ENCODE results near the gene PMCH.
"Not testable (repeated sequence)": the region's sequence is repeated elsewhere in the genome, so short reads cannot be mapped to it uniquely, and the experiment has no call there.

Gene PMCH, protein sequence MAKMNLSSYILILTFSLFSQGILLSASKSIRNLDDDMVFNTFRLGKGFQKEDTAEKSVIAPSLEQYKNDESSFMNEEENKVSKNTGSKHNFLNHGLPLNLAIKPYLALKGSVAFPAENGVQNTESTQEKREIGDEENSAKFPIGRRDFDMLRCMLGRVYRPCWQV

GRCh38 chr12:102197789-102198188 lies at the start of gene PMCH:
TSS of gene PMCH (minus strand) at chr12:102197833. CDS start at chr12:102197770, 63 bp downstream.
- no peak for DNase-seq

DNA sequence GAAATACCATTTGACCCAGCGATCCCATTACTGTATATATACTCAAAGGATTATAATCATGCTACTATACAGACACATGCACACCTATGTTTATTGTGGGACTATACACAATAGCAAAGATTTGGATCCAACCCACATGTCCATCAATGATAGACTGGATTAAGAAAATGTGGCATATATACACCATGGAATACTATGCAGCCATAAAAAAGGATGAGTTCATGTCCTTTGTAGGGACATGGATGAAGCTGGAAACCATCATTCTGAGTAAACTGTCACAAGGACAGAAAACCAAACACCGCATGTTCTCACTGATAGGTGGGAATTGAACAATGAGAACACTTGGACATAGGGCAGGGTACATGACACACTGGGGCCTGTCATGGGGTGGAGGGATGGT lies 43.2 kb upstream of the PMCH start:
- not testable (repeated sequence) for DNase-seq

- DNase-seq: no peak
These were observed 37.0 kb upstream of the PMCH start for GRCh38 chr12:102234599-102234998.

GRCh38 chr12:102232446-102232845 lies 34.8 kb upstream of the PMCH start:
- DNase-seq: no peak

- no peak for DNase-seq
These were observed 34.4 kb upstream of the PMCH start for GRCh38 chr12:102232036-102232435.

DNA sequence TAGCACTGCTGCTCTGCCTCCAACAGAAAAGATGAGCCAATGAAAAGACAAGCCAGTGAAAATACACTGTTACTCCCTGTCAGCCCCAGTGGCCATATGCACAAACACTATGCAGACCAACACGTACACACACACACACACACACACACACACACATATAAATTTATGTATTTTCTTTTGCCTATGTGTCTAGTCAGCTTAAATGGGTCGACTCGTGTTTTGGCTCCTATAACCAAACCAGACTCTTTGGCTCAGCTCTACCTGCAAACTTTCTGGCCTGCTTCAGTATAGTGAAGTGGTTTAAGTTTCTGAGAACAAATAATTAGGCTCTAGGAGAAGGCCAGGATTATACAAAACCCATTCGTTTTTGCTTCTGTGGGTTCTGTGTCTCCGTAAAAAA lies 30.3 kb upstream of the PMCH start:
- no peak for DNase-seq

GRCh38 chr12:102220736-102221135 lies 23.1 kb upstream of the PMCH start:
- no peak for DNase-seq

DNA sequence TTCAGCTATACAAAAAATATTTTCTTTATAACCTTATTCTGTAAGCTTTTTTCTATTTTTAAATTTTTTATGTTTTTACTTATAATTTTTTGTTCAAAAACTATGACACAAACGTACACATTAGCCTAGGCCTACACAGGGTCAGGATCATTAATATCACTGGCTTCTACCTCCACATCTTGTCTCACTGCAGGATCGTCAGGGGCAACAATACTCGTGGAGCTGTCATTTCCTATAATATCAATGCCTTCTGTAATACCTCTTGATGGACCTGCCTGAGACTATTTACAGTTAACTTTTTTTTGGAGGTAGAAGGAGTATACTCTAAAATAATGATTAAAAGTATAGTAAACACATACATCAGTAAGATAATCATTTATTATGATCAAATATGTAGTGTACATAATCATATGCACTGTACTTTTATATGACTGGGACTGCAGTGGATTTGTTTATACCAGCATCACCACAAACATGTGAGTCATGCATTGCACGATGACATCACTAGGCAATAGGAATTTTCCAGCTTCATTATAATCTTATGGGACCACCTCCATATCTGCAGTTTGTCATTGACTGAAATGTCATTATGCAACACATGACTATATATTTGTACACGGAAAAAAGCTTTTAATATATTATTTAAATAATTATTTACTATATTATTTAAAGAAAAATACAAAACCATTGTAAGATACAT lies 18.5 kb upstream of the PMCH start:
- DNase-seq: no peak

GRCh38 chr12:102204025-102204424 lies 6.4 kb upstream of the PMCH start:
- no peak for DNase-seq

DNA sequence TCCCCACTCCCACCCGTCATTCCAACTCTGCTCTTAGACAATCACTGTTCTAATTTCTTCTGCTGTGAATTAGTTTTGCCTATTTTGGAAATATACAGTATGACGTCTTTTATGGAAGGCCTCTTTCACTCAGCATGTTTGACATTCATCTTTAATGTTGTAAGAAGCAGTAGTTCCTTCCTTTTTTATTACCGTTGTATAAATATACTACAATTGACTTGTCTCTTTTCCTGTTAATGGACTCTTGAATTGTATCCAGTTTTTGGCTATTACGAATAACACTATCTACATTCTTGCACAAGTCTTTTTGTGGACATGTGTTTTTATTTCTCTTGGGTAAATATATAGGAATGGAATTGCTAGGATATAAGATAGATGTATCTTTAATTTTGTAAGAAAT lies 4.9 kb upstream of the PMCH start:
- DNase-seq: no peak

GRCh38 chr12:102201436-102202061 lies 3.9 kb upstream of the PMCH start:
- no peak for DNase-seq

GRCh38 chr12:102195826-102196225 lies 1.8 kb downstream of the PMCH start:
- no peak for DNase-seq

- DNase-seq: no peak
These were observed 15.0 kb downstream of the PMCH start for GRCh38 chr12:102182635-102183034.

DNA sequence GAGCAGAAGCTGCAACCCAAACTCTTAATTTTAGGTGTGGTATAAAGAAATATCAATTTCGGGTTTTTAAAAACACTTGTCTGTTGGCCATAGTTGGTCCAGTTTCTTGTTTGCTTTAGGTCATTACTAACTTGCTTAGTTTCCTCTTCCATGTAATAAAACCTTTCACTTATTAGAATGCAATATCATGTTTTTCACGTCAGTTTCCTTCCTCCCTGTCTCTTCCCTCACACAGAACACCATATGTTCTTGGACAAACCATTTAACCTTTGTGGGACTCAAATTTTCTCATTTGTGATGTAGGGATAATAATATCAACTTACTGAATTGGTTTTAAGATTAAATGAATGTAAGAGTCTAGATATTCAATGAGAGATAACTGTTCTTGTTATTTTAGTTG lies 22.9 kb downstream of the PMCH start:
- DNase-seq: no peak

DNA sequence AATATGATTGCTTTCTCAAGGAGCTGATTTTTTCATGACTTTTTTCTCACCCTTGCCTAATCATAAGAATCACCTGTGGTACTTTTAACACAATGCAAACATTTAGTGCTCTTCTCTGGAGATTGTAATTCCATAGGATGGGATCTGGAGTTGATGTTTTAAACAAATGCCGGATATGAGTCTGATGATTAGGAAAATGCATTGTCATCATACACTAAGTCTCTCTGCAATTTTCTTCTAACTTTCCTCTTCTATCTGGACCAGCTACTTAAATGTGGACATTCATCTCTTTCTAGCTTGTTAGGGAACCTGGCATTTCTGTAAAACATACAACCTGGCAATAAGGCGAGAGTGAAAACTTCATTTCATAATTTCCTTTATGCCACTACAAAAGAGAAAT lies 23.5 kb downstream of the PMCH start:
- no peak for DNase-seq

- no peak for DNase-seq
These were observed 25.2 kb downstream of the PMCH start for GRCh38 chr12:102172436-102172835.

DNA sequence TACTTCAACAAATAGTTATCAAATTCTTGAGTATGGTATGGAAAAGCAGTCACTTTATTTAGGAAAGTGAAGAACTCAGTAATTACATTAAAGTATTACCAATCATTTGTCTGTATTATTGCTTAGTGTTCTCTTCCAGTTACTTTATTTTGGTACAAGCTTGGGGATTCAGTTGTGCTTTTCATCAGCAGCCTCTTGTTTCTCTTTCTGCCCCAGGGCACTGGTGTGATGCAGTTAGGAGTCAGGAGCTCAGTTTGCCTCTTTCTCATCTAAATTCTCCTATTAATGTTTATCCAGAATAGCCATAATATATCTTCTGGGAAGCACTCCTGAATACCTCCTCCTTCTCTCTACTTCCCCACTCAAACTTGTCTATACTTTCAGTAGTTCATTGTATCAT lies 25.7 kb downstream of the PMCH start:
- no peak for DNase-seq

GRCh38 chr12:102169922-102170621 lies 27.6 kb downstream of the PMCH start:
- DNase-seq: no peak

- no peak for DNase-seq
These were observed 29.6 kb downstream of the PMCH start for GRCh38 chr12:102167821-102168604.

DNA sequence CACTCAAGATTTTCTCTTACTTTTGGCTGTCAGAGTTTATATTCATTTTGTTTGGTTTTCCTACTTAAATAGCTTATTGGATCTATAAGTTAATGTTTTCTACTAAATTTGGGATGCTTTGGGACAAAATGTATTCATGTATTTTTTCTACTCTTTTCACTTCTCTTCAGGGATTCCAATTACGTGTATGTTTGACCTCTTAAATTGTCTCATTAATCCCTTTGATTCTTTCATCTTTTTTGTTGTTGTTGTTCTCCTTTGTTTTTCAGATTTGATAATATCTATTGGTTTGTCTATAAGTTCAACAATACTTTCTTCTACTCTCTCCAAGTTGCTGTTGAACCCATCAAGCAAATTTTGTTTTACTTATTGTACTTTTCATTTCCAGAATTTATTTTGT lies 34.2 kb downstream of the PMCH start:
- no peak for DNase-seq

GRCh38 chr12:102155206-102155605 lies 42.4 kb downstream of the PMCH start:
- DNase-seq: not testable (repeated sequence)

GRCh38 chr12:102147062-102147587 lies 50.5 kb downstream of the PMCH start:
- DNase-seq: not testable (repeated sequence)

All from CD4-positive, alpha-beta T cell treated with Interferon gamma for 1 hour (primary cell).